Activated CD4-positive, alpha-beta memory T cell treated with anti-CD3 and anti-CD28 coated beads, Interleukin-2, amount 10 ng/mL, durations not matched to agents 7 days and 5 days (primary cell): Measurements from ENCODE around the gene DNER. TPM values are rescaled to one million over a fixed set of nuclear protein-coding genes. Genes with fewer than 3 reads are reported as not detected.

ENCODE experiments used
- CTCF ChIA-PET: fragments of 350-600 bp; sonication (Branson Sonifier 250); formaldehyde crosslinking; loops from one replicate; lab custom pipeline; 2021; ENCODE audit warnings: antibody characterized with exemption, inconsistent platforms; lab: Charles Lee
- POLR2A ChIA-PET: fragments of 350-600 bp; sonication (Branson Sonifier 250); formaldehyde crosslinking; loops from one replicate; lab custom pipeline; 2021; ENCODE audit warnings: antibody characterized with exemption; lab: Charles Lee
- DNase-seq: peaks from one replicate; pipeline ENCODE4 v3.0.0-alpha.2; 2020
- H3K27ac Mint-ChIP-seq: one replicate; pipeline ENCODE4 v1.8.0; 2021; ENCODE audit warnings: mild to moderate bottlenecking, mixed read lengths
- H3K27me3 Mint-ChIP-seq: one replicate; pipeline ENCODE4 v1.8.0; 2021; ENCODE audit warnings: mixed read lengths
- H3K36me3 Mint-ChIP-seq: one replicate; pipeline ENCODE4 v1.8.0; 2021; ENCODE audit warnings: low read depth, mixed read lengths
- H3K4me1 Mint-ChIP-seq: one replicate; pipeline ENCODE4 v1.8.0; 2021; ENCODE audit warnings: mixed read lengths
- H3K4me3 Mint-ChIP-seq: one replicate; pipeline ENCODE4 v1.8.0; 2021; ENCODE audit warnings: mild to moderate bottlenecking, mixed read lengths
- H3K9me3 Mint-ChIP-seq: one replicate; pipeline ENCODE4 v1.8.0; 2021; ENCODE audit warnings: mixed read lengths
- total RNA-seq, 2 experiments: library from RNA; stranded (reverse); gene quantifications; one replicate each; pipeline ENCODE4 v1.2.3, GENCODE V29; 2021

DNER gene
- total RNA-seq, 2 experiments from 2014 or later: not detected

DNA sequence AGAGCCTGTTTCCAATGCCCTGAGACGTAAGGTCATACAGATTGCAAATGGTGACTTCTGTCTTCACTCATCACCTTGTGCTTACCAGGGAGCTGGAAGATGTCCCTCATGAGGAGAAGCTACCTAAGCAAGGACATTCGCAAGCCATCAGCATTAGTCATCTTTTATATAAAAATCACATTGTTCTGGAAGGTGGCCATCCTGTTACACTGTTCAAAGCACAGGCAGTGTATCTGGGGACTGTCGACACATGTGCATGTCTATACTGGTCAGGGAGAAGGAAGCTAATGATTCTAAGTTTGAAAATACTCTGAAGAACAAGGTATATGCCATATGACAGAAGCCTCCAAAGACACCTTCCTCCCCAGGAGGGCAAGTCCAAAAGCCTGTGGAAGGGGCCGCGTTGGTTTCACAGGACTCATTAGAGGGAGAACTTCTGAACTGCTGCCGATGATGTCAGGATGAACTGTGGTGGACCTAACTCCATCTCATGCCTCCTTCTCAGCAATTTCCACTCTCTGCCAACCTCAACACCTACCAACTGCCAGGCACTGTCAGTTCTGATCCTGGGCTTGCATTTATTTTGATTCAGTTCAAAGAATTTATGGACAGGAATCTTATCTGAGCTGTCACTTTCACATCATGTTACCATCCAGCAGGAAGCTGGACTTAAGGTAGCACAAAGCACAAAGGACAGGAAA, 39.4 kb downstream of the DNER start:
- DNase-seq: no peak
- Mint-ChIP-seq H3K4me3 (no peak overlapping the region), H3K9me3 (no peaks in the 10 kb centered on the region), H3K4me1 (no peaks in the 10 kb centered on the region), H3K36me3 (no peaks in the 10 kb centered on the region), H3K27ac (no peak overlapping the region), H3K27me3 (peaks cover 30% of the 10 kb centered on the region)
- POLR2A ChIA-PET: no interaction called here
- CTCF ChIA-PET: no interaction called here

GRCh38 chr2:229673676-229674075, 40.7 kb downstream of the DNER start:
- no peaks in the 10 kb centered on the region for H3K36me3 Mint-ChIP-seq
- H3K4me1 Mint-ChIP-seq: no peaks in the 10 kb centered on the region
- no peaks in the 10 kb centered on the region for H3K9me3 Mint-ChIP-seq
- peaks cover 25% of the 10 kb centered on the region for H3K27me3 Mint-ChIP-seq
- ChIA-PET CTCF (no interaction called here), POLR2A (no interaction called here)
- DNase-seq: no peak
- no peak overlapping the region for H3K4me3 Mint-ChIP-seq
- H3K27ac Mint-ChIP-seq: no peak overlapping the region

DNA sequence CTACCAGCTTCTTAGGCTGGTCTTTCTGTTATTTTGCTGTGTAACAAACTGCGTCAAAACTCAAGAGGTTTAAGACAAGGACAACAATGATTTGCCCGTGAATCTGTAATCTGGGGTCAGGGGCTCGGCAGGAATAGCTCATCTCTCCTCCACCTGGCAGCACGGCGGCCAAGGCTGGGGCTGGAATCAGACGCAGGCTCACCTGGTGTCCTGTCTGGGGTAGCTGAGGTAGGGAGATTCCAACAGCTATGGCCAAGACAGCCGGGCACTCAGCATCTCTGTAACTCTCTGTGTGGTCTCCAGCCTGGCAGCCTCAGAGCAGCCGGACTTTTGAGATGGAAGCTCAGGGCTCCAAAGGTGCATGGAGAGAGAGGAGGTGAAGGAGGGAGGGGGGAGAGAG, 42.3 kb downstream of the DNER start:
- Mint-ChIP-seq H3K4me3 (no peak overlapping the region), H3K27me3 (peaks cover 16% of the 10 kb centered on the region), H3K36me3 (no peaks in the 10 kb centered on the region), H3K27ac (no peak overlapping the region), H3K4me1 (no peaks in the 10 kb centered on the region), H3K9me3 (no peaks in the 10 kb centered on the region)
- no peak for DNase-seq
- ChIA-PET CTCF (no interaction called here), POLR2A (no interaction called here)

GRCh38 chr2:229669841-229670240, 44.5 kb downstream of the DNER start:
- H3K4me3 Mint-ChIP-seq: no peak overlapping the region
- POLR2A ChIA-PET: no interaction called here
- peaks cover 9% of the 10 kb centered on the region for H3K27me3 Mint-ChIP-seq
- no peaks in the 10 kb centered on the region for H3K4me1 Mint-ChIP-seq
- no peak overlapping the region for H3K27ac Mint-ChIP-seq
- CTCF ChIA-PET: no interaction called here
- no peak for DNase-seq
- H3K36me3 Mint-ChIP-seq: no peaks in the 10 kb centered on the region
- H3K9me3 Mint-ChIP-seq: no peaks in the 10 kb centered on the region

DNA sequence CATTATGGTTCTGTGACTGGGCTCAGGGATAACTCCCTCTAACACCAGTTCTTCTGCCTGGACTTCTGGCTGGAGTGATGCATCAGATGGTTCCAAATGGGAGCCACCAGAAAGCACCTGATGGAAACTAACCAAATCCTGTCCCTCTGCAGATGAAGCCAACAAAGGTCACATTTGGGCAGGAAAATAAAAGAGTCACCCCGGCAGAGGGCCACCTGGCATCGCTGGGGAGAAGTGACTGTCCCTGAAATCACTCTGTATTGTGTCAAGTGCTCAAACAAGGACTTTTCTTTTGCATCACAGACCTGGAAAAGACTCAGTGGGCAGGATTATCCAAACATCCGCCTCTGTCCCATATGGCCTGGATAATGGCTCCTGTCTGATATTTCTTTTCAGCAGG, 47.5 kb downstream of the DNER start:
- peaks cover 6% of the 10 kb centered on the region for H3K27me3 Mint-ChIP-seq
- H3K9me3 Mint-ChIP-seq: no peaks in the 10 kb centered on the region
- CTCF ChIA-PET: no interaction called here
- H3K36me3 Mint-ChIP-seq: no peaks in the 10 kb centered on the region
- H3K4me3 Mint-ChIP-seq: no peak overlapping the region
- DNase-seq: no peak
- H3K27ac Mint-ChIP-seq: no peak overlapping the region
- POLR2A ChIA-PET: no interaction called here
- no peaks in the 10 kb centered on the region for H3K4me1 Mint-ChIP-seq

GRCh38 chr2:229665158-229665557, 49.2 kb downstream of the DNER start:
- Mint-ChIP-seq H3K27me3 (peaks cover 12% of the 10 kb centered on the region), H3K4me3 (no peak overlapping the region), H3K9me3 (no peaks in the 10 kb centered on the region), H3K27ac (no peak overlapping the region), H3K4me1 (no peaks in the 10 kb centered on the region), H3K36me3 (no peaks in the 10 kb centered on the region)
- POLR2A ChIA-PET: no interaction called here
- no peak for DNase-seq
- CTCF ChIA-PET: no interaction called here

- H3K4me3 Mint-ChIP-seq: no peak overlapping the region
- POLR2A ChIA-PET: no interaction called here
- CTCF ChIA-PET: no interaction called here
- peaks cover 13% of the 10 kb centered on the region for H3K27me3 Mint-ChIP-seq
- no peaks in the 10 kb centered on the region for H3K9me3 Mint-ChIP-seq
- no peaks in the 10 kb centered on the region for H3K36me3 Mint-ChIP-seq
- DNase-seq: no peak
- no peaks in the 10 kb centered on the region for H3K4me1 Mint-ChIP-seq
- no peak overlapping the region for H3K27ac Mint-ChIP-seq
These were observed 52.9 kb downstream of the DNER start for GRCh38 chr2:229661478-229661877.

DNA sequence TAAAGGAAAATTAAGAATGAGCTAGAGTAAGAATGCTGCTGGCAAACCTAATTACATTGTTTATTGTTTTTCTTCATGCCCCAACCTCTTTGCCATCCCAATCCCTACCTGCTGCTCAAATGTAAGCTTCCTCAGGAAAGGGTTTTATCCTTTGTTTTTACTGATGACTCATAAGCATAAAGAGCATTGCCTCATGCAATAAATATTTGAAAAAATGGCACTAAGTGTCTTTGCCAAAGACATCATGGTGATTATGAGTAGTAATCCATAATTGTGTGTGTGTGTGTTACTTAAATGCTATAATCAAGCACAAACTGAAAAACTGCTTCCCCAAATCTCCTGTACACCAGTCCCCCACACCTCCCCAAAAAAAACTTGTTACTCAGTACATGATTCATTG, 53.4 kb downstream of the DNER start:
- H3K27me3 Mint-ChIP-seq: peaks cover 15% of the 10 kb centered on the region
- no peak overlapping the region for H3K4me3 Mint-ChIP-seq
- POLR2A ChIA-PET: no interaction called here
- DNase-seq: no peak
- CTCF ChIA-PET: no interaction called here
- no peaks in the 10 kb centered on the region for H3K4me1 Mint-ChIP-seq
- no peaks in the 10 kb centered on the region for H3K9me3 Mint-ChIP-seq
- no peaks in the 10 kb centered on the region for H3K36me3 Mint-ChIP-seq
- no peak overlapping the region for H3K27ac Mint-ChIP-seq

- Mint-ChIP-seq H3K36me3 (no peaks in the 10 kb centered on the region), H3K27me3 (peaks cover 17% of the 10 kb centered on the region), H3K4me3 (no peak overlapping the region), H3K4me1 (no peaks in the 10 kb centered on the region), H3K27ac (no peak overlapping the region), H3K9me3 (no peaks in the 10 kb centered on the region)
- CTCF ChIA-PET: no interaction called here
- no peak for DNase-seq
- POLR2A ChIA-PET: no interaction called here
These were observed 54.0 kb downstream of the DNER start for GRCh38 chr2:229660391-229660790.

GRCh38 chr2:229658004-229658403, 56.4 kb downstream of the DNER start:
- Mint-ChIP-seq H3K4me3 (no peak overlapping the region), H3K36me3 (no peaks in the 10 kb centered on the region), H3K9me3 (no peaks in the 10 kb centered on the region), H3K27ac (no peak overlapping the region), H3K27me3 (peaks cover 20% of the 10 kb centered on the region), H3K4me1 (no peaks in the 10 kb centered on the region)
- no peak for DNase-seq
- ChIA-PET CTCF (no interaction called here), POLR2A (no interaction called here)

GRCh38 chr2:229654437-229654836, 59.9 kb downstream of the DNER start:
- ChIA-PET POLR2A (no interaction called here), CTCF (no interaction called here)
- no peak for DNase-seq
- H3K27me3 Mint-ChIP-seq: peaks cover 10% of the 10 kb centered on the region
- no peak overlapping the region for H3K27ac Mint-ChIP-seq
- H3K4me1 Mint-ChIP-seq: no peaks in the 10 kb centered on the region
- no peaks in the 10 kb centered on the region for H3K36me3 Mint-ChIP-seq
- no peaks in the 10 kb centered on the region for H3K9me3 Mint-ChIP-seq
- H3K4me3 Mint-ChIP-seq: no peak overlapping the region

DNA sequence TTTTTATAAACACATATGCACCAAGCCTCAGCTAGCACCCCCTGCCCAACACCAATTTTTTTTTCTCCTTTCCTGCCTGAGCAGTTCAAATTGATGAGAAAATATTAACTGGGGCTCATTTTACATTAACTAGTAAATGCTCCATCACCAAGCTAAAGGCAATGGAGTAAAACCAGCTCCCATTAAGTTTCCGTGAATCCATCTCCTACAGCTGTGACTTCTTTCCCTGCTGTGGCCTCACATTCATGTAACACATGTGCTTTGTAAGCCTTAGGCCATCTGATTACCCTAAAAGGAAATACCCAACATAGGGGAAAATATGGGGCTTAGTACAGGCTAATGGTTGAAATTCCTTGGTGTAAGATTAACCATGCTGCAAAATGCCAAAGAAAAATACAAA, 60.8 kb downstream of the DNER start:
- H3K4me1 Mint-ChIP-seq: no peaks in the 10 kb centered on the region
- ChIA-PET POLR2A (no interaction called here), CTCF (no interaction called here)
- no peaks in the 10 kb centered on the region for H3K9me3 Mint-ChIP-seq
- peaks cover 10% of the 10 kb centered on the region for H3K27me3 Mint-ChIP-seq
- no peak overlapping the region for H3K4me3 Mint-ChIP-seq
- H3K36me3 Mint-ChIP-seq: no peaks in the 10 kb centered on the region
- no peak for DNase-seq
- H3K27ac Mint-ChIP-seq: no peak overlapping the region

- DNase-seq: no peak
- H3K4me1 Mint-ChIP-seq: no peaks in the 10 kb centered on the region
- no peak overlapping the region for H3K27ac Mint-ChIP-seq
- H3K4me3 Mint-ChIP-seq: no peak overlapping the region
- H3K9me3 Mint-ChIP-seq: no peaks in the 10 kb centered on the region
- ChIA-PET POLR2A (no interaction called here), CTCF (no interaction called here)
- H3K27me3 Mint-ChIP-seq: peaks cover 10% of the 10 kb centered on the region
- H3K36me3 Mint-ChIP-seq: no peaks in the 10 kb centered on the region
These were observed 61.6 kb downstream of the DNER start for GRCh38 chr2:229652796-229653195.

DNA sequence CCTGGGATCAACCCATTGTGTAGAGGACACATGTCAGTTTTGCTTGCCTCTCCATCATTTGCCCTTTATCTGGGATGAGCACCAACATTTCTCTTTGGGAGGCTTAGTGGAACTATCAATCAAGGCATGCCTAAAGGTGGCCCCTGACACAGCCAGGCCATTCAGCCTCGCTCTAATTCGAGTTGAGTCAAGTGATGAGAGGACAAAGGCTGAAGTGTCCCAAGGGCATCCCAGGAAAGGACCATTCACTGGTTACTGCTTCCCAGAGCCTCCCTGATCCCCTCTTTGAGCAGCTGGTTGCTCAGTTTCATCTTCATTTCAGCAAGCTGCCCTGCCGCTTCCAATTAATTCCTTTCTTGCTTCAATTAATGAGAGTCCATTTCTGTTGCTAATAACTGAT, 63.5 kb downstream of the DNER start:
- no peak overlapping the region for H3K4me3 Mint-ChIP-seq
- no peak overlapping the region for H3K27ac Mint-ChIP-seq
- ChIA-PET POLR2A (no interaction called here), CTCF (no interaction called here)
- H3K4me1 Mint-ChIP-seq: no peaks in the 10 kb centered on the region
- H3K9me3 Mint-ChIP-seq: no peaks in the 10 kb centered on the region
- H3K36me3 Mint-ChIP-seq: no peaks in the 10 kb centered on the region
- no peak for DNase-seq
- H3K27me3 Mint-ChIP-seq: peaks cover 8% of the 10 kb centered on the region
